ENCODE measurements around the gene COPS7A. TPM values are rescaled to one million over a fixed set of nuclear protein-coding genes. Genes with fewer than 3 reads are reported as not detected.

COPS7A gene
- polyA plus RNA-seq, 4 donors, result 30.5 to 49.3 (median 36.1) TPM

DNA sequence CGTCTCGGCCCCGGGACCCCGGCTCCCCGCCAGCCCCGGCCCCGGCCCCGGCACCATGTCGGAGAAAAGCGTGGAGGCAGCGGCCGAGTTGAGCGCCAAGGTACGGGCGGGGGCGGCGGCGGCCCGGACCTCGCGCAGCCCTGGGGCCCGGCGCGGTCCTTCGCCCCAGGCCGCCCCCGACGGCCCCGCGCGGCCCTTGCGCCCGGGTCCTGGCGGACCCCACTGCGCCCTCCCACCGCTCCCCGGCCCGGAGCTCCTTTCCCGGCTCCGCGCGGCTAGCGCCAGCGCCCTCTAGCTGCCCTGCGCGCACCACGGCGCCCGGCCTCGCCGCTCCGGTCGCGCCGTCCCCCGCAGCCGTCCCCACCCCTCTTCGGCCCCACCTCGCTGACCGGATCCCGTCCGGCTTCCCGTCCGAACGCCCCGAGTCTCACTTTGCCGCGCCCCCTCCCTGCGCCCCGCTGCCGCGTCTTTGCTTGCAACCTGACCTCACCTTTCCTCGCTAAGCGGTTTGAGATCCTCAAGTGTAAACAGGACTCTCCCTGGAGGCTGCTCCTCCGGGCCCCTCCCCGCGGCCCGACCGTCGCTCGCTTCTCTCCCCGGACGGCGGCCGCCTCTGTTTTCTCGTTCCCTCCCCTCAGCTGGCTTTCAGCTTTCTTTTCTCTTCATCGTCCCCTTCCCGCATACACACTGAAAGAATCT, 43.0 kb downstream of the COPS7A start:
- no peak for FAIRE-seq
- Histone ChIP-seq H3K27me3 (ENCODE audit: control insufficient read depth in 3 of 3, insufficient read depth in 3 of 3, low read length in 3 of 3) (no peaks in the 10 kb centered on the region), H3K27ac (ENCODE audit: low read depth in 1 of 3, low read length in 2 of 3) (peak overlapping the region; percentile 68 to 78 (median 71)), H3K4me1 (ENCODE audit: control insufficient read depth in 3 of 3, insufficient read depth in 2 of 3, low read depth in 1 of 3, low read length in 2 of 3) (peaks cover 7 to 48% (median 15%) of the 10 kb centered on the region in 3 donors), H3K36me3 (ENCODE audit: control insufficient read depth in 3 of 3, insufficient read depth in 2 of 3, low read depth in 1 of 3, low read length in 3 of 3) (peaks cover 0 to 34% (median 2%) of the 10 kb centered on the region in 3 donors), H3K9me3 (ENCODE audit: control insufficient read depth in 2 of 2, insufficient read depth in 1 of 2, low read depth in 1 of 2, low read length in 1 of 2) (no peaks in the 10 kb centered on the region), H3K4me3 (ENCODE audit: low read depth in 1 of 3, low read length in 3 of 3) (peak overlapping the region; percentile 78 to 92 (median 82))
- WGBS, 3 donors, result 1% methylated on average over 52 to 88 of the region's 88 CpGs
- DNase-seq, result peak; percentile 63 to 91

DNA sequence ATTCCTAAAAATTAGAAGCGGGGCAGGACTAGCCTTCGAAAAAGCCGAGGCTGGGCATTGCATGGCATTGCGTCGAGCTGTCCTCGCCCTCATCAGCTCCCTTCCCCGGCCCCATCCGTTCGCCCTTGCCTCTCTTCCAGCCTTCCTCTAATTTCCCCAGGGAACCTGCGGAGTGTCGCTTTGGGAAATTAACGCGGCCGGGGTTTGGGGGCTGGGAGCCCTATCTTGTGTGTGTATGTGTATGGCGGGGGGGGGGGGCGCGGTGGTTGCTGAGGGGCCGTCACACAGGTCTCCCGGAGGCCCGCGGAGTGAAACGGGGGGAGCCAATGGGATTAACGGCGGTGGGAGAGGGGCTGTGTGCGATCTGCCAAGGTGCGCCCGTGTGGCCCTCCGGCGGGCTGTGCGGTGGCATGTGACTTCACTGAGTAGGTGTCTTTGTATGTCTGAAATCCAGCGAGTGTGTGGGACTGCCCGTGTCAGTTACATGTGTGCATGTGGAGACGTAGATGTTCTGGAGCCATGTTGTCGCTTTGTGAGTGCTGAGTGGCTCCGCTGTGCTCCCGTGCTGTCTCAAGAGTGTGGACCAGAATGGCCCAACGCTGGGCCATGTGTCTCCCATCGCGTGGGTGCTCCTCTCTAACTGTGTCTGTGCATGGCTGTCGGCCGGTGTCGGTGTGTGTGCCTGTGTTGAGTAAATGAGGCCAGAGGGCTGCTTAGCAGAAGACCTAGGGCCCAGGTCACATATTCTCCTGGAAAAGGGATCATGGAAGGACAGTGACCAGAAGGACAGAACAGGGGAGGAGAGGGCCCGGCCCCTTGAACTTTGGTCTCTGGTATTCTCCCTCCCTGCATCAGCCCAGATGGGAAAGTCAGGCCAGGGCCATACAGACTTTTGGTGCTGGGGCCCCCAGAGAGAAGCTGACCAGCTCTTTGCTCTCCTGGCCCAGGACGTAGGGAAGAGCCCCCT, 43.8 kb downstream of the COPS7A start:
- Histone ChIP-seq H3K36me3 (ENCODE audit: control insufficient read depth in 3 of 3, insufficient read depth in 2 of 3, low read depth in 1 of 3, low read length in 3 of 3) (peaks cover 0 to 34% (median 2%) of the 10 kb centered on the region in 3 donors), H3K9me3 (ENCODE audit: control insufficient read depth in 2 of 2, insufficient read depth in 1 of 2, low read depth in 1 of 2, low read length in 1 of 2) (no peaks in the 10 kb centered on the region), H3K27ac (ENCODE audit: low read depth in 1 of 3, low read length in 2 of 3) (peak overlapping the region in 2 of 3 donors; percentile 71 to 78), H3K4me1 (ENCODE audit: control insufficient read depth in 3 of 3, insufficient read depth in 2 of 3, low read depth in 1 of 3, low read length in 2 of 3) (peaks cover 7 to 48% (median 15%) of the 10 kb centered on the region in 3 donors), H3K4me3 (ENCODE audit: low read depth in 1 of 3, low read length in 3 of 3) (peak overlapping the region; percentile 44 to 92 (median 82)), H3K27me3 (ENCODE audit: control insufficient read depth in 3 of 3, insufficient read depth in 3 of 3, low read length in 3 of 3) (peaks cover 0 to 2% (median 0%) of the 10 kb centered on the region in 3 donors)
- DNase-seq (peak in 1 of 2 donors; percentile 65), FAIRE-seq (no peak)
- WGBS, 3 donors, result 17 to 31% (median 24%) methylated on average over 39 to 43 of the region's 44 CpGs

DNA sequence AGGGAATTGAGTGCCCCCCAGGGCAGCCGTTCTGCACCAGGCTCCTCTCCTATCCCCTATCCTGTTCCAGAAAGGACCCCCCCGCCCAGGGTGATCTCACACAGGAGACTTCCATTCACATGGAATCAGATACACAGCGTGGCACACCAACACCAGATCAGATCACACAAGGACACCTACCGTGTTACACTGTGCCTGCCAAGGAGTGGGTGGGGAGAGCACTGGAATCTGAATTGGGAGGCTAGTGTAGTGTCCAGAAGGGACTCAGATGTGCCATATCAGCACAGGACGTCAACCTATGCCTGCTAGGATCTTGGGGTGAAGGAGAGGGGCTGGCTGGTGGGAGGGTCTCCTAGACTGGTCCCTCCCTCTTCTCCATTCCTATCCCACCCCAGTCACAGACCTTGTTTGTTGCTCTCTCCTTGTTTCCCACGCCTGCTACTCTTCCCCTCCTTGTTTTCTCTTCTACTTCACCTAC, 44.6 kb downstream of the COPS7A start:
- FAIRE-seq (no peak), DNase-seq (peak in 1 of 2 donors; percentile 19)
- H3K9me3 ChIP-seq (ENCODE audit: control insufficient read depth in 2 of 2, insufficient read depth in 1 of 2, low read depth in 1 of 2, low read length in 1 of 2), result no peaks in the 10 kb centered on the region
- peaks cover 7 to 44% (median 15%) of the 10 kb centered on the region in 3 donors for H3K4me1 ChIP-seq (ENCODE audit: control insufficient read depth in 3 of 3, insufficient read depth in 2 of 3, low read depth in 1 of 3, low read length in 2 of 3)
- 49 to 72% (median 71%) methylated on average over 6 of the region's 6 CpGs for WGBS, 3 donors
- peak overlapping the region in 2 of 3 donors; percentile 2 to 57 for H3K27ac ChIP-seq (ENCODE audit: low read depth in 1 of 3, low read length in 2 of 3)
- peaks cover 0 to 10% (median 0%) of the 10 kb centered on the region in 3 donors for H3K27me3 ChIP-seq (ENCODE audit: control insufficient read depth in 3 of 3, insufficient read depth in 3 of 3, low read length in 3 of 3)
- H3K4me3 ChIP-seq (ENCODE audit: low read depth in 1 of 3, low read length in 3 of 3), result peak overlapping the region in 1 of 3 donors; percentile 92
- H3K36me3 ChIP-seq (ENCODE audit: control insufficient read depth in 3 of 3, insufficient read depth in 2 of 3, low read depth in 1 of 3, low read length in 3 of 3), result peaks cover 0 to 34% (median 2%) of the 10 kb centered on the region in 3 donors

- Histone ChIP-seq H3K4me3 (ENCODE audit: low read depth in 1 of 3, low read length in 3 of 3) (peak overlapping the region in 1 of 3 donors; percentile 92), H3K27me3 (ENCODE audit: control insufficient read depth in 3 of 3, insufficient read depth in 3 of 3, low read length in 3 of 3) (peaks cover 0 to 12% (median 0%) of the 10 kb centered on the region in 3 donors), H3K36me3 (ENCODE audit: control insufficient read depth in 3 of 3, insufficient read depth in 2 of 3, low read depth in 1 of 3, low read length in 3 of 3) (peaks cover 0 to 34% (median 2%) of the 10 kb centered on the region in 3 donors), H3K9me3 (ENCODE audit: control insufficient read depth in 2 of 2, insufficient read depth in 1 of 2, low read depth in 1 of 2, low read length in 1 of 2) (no peaks in the 10 kb centered on the region), H3K27ac (ENCODE audit: low read depth in 1 of 3, low read length in 2 of 3) (peak overlapping the region in 1 of 3 donors; percentile 57), H3K4me1 (ENCODE audit: control insufficient read depth in 3 of 3, insufficient read depth in 2 of 3, low read depth in 1 of 3, low read length in 2 of 3) (peaks cover 7 to 38% (median 11%) of the 10 kb centered on the region in 3 donors)
- DNase-seq, result peak in 1 of 2 donors; percentile 36
- FAIRE-seq, result no peak
- WGBS, 3 donors, result 47 to 80% (median 75%) methylated on average over 4 to 6 of the region's 6 CpGs
Observed at GRCh38 chr12:6768990-6769389, 45.1 kb downstream of the COPS7A start.

DNA sequence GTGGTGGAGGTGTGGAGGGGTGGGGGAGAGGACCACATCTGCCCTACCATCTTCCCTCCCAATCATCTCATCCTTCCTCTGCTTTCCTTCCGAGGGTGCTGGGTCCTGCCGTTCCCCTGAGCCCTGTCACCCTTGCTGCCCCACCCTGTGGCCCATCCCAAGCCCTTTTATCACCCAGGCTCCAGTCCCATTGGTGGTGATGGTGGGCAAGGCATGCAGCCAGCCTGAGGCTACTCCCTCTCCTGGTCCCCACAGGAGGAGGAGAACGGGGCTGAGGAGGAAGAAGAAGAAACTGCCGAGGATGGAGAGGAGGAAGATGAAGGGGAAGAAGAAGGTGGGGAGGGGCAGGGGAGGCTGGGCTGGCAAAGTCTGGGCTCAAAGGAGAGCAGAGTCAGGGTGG, 45.8 kb downstream of the COPS7A start:
- DNase-seq (no peak), FAIRE-seq (no peak)
- Histone ChIP-seq H3K4me3 (ENCODE audit: low read depth in 1 of 3, low read length in 3 of 3) (no peak overlapping the region), H3K36me3 (ENCODE audit: control insufficient read depth in 3 of 3, insufficient read depth in 2 of 3, low read depth in 1 of 3, low read length in 3 of 3) (peaks cover 0 to 37% (median 2%) of the 10 kb centered on the region in 3 donors), H3K4me1 (ENCODE audit: control insufficient read depth in 3 of 3, insufficient read depth in 2 of 3, low read depth in 1 of 3, low read length in 2 of 3) (peaks cover 7 to 33% (median 7%) of the 10 kb centered on the region in 3 donors), H3K27me3 (ENCODE audit: control insufficient read depth in 3 of 3, insufficient read depth in 3 of 3, low read length in 3 of 3) (peaks cover 0 to 18% (median 3%) of the 10 kb centered on the region in 3 donors), H3K9me3 (ENCODE audit: control insufficient read depth in 2 of 2, insufficient read depth in 1 of 2, low read depth in 1 of 2, low read length in 1 of 2) (no peaks in the 10 kb centered on the region), H3K27ac (ENCODE audit: low read depth in 1 of 3, low read length in 2 of 3) (no peak overlapping the region)
- WGBS, 3 donors, result 24 to 74% (median 63%) methylated on average over 4 of the region's 4 CpGs

DNA sequence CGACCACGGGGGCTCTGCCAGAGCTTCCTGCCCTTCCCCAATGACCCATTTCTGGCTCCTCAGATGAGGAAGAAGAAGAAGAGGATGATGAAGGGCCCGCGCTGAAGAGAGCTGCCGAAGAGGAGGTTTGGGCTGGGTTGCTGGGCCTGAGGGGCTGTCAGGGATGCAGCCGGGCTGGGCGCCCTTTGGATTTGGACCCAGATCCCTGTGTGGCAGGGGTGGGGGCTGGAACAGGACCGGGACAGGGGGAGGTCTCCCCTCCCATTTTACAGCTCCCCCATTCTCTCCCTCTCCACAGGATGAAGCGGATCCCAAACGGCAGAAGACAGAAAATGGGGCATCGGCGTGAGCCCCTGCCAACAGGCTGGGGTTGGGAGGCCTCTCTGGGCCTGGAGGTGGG, 46.2 kb downstream of the COPS7A start:
- Histone ChIP-seq H3K27ac (ENCODE audit: low read depth in 1 of 3, low read length in 2 of 3) (no peak overlapping the region), H3K36me3 (ENCODE audit: control insufficient read depth in 3 of 3, insufficient read depth in 2 of 3, low read depth in 1 of 3, low read length in 3 of 3) (peaks cover 0 to 41% (median 2%) of the 10 kb centered on the region in 3 donors), H3K9me3 (ENCODE audit: control insufficient read depth in 2 of 2, insufficient read depth in 1 of 2, low read depth in 1 of 2, low read length in 1 of 2) (no peaks in the 10 kb centered on the region), H3K27me3 (ENCODE audit: control insufficient read depth in 3 of 3, insufficient read depth in 3 of 3, low read length in 3 of 3) (peaks cover 0 to 18% (median 3%) of the 10 kb centered on the region in 3 donors), H3K4me3 (ENCODE audit: low read depth in 1 of 3, low read length in 3 of 3) (no peak overlapping the region), H3K4me1 (ENCODE audit: control insufficient read depth in 3 of 3, insufficient read depth in 2 of 3, low read depth in 1 of 3, low read length in 2 of 3) (peaks cover 5 to 30% (median 7%) of the 10 kb centered on the region in 3 donors)
- DNase-seq, result no peak
- 91 to 94% (median 93%) methylated on average over 10 to 12 of the region's 12 CpGs for WGBS, 3 donors
- FAIRE-seq, result no peak

- Histone ChIP-seq H3K27ac (ENCODE audit: low read depth in 1 of 3, low read length in 2 of 3) (peak overlapping the region in 1 of 3 donors; percentile 7), H3K36me3 (ENCODE audit: control insufficient read depth in 3 of 3, insufficient read depth in 2 of 3, low read depth in 1 of 3, low read length in 3 of 3) (peaks cover 0 to 45% (median 2%) of the 10 kb centered on the region in 3 donors), H3K9me3 (ENCODE audit: control insufficient read depth in 2 of 2, insufficient read depth in 1 of 2, low read depth in 1 of 2, low read length in 1 of 2) (no peaks in the 10 kb centered on the region), H3K27me3 (ENCODE audit: control insufficient read depth in 3 of 3, insufficient read depth in 3 of 3, low read length in 3 of 3) (peaks cover 0 to 18% (median 3%) of the 10 kb centered on the region in 3 donors), H3K4me1 (ENCODE audit: control insufficient read depth in 3 of 3, insufficient read depth in 2 of 3, low read depth in 1 of 3, low read length in 2 of 3) (peaks cover 0 to 29% (median 5%) of the 10 kb centered on the region in 3 donors), H3K4me3 (ENCODE audit: low read depth in 1 of 3, low read length in 3 of 3) (no peak overlapping the region)
- FAIRE-seq, result no peak
- DNase-seq, result no peak
- 89 to 94% (median 92%) methylated on average over 10 of the region's 10 CpGs for WGBS, 3 donors
Observed at GRCh38 chr12:6770600-6770999, 46.8 kb downstream of the COPS7A start.

DNA sequence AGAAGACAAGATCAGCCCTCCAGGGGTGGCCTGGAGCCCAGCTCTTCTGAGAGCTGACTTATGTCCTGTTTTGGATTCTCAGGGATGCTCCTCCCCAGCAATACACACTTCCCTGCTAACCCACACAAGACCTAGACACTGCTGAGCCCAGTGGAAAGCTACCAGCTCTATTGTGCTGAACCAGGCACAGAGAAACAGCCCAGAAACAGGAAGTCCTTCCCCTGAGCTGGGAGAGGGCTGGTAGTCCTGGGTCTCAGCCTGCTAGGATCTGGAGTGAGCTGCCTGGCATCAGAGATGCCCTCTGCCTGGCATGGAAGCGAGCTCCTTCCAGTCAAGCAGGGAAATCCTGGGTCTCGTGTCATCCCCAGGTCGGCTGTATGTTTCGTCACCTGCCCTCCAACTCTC, 47.2 kb downstream of the COPS7A start:
- Histone ChIP-seq H3K36me3 (ENCODE audit: control insufficient read depth in 3 of 3, insufficient read depth in 2 of 3, low read depth in 1 of 3, low read length in 3 of 3) (peaks cover 0 to 45% (median 2%) of the 10 kb centered on the region in 3 donors), H3K27ac (ENCODE audit: low read depth in 1 of 3, low read length in 2 of 3) (peak overlapping the region in 1 of 3 donors; percentile 7), H3K4me1 (ENCODE audit: control insufficient read depth in 3 of 3, insufficient read depth in 2 of 3, low read depth in 1 of 3, low read length in 2 of 3) (peaks cover 0 to 30% (median 5%) of the 10 kb centered on the region in 3 donors), H3K9me3 (ENCODE audit: control insufficient read depth in 2 of 2, insufficient read depth in 1 of 2, low read depth in 1 of 2, low read length in 1 of 2) (no peaks in the 10 kb centered on the region), H3K4me3 (ENCODE audit: low read depth in 1 of 3, low read length in 3 of 3) (no peak overlapping the region), H3K27me3 (ENCODE audit: control insufficient read depth in 3 of 3, insufficient read depth in 3 of 3, low read length in 3 of 3) (peaks cover 0 to 18% (median 3%) of the 10 kb centered on the region in 3 donors)
- FAIRE-seq, result no peak
- WGBS, 3 donors, result 86 to 95% (median 94%) methylated on average over 4 of the region's 4 CpGs
- no peak for DNase-seq
